HG03558 (cell line): Measurements from ENCODE around the gene NCCRP1.

ENCODE experiments used
- ATAC-seq: cut with Tn5 transposase; IDR thresholded peaks from one replicate; pipeline ENCODE4 v1.9.1; 2021; ENCODE audit warnings: moderate number of reproducible peaks; ENCODE audit not compliant: unreplicated experiment; ENCODE audit errors: extremely low read depth

NCCRP1 gene

DNA sequence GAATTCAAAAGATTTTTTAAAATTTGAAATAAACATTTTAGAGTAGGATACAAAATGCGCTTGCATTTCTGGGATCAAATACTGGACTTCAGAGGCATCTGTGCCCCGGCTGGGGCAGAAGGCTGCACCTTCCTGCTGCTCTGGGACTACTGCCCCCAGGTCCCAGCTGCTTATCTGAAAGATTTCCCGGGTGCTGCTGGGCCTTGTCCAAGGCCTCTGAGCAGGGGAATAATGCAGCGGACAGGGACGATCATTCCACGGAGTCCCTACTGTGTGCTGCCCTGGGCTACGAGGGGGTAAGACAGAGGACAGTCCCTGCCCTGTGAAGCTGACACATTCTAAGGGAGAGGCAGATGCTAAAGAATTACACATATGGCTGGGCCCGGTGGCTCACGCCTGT, 33.1 kb upstream of the NCCRP1 start:
- no peak for ATAC-seq

DNA sequence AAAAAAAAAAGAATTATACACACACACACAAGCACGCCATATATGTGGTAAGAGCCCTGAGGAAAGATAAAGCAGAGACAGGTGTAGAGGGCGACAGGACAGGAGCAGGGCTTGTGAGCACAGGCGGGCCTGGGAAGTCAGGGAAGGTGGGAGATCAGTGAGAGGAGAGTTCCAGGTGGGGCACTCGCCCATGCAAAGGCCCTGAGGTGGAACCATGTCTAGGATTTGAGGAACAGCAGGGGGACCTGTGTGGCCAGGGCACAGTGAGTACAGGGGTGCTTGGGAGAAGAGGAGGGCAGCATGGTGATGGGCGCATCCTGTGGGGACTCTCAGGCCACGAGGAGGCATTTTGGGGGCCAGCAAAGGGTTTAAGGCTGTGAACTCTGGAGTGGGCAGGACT, 32.5 kb upstream of the NCCRP1 start:
- no peak for ATAC-seq

DNA sequence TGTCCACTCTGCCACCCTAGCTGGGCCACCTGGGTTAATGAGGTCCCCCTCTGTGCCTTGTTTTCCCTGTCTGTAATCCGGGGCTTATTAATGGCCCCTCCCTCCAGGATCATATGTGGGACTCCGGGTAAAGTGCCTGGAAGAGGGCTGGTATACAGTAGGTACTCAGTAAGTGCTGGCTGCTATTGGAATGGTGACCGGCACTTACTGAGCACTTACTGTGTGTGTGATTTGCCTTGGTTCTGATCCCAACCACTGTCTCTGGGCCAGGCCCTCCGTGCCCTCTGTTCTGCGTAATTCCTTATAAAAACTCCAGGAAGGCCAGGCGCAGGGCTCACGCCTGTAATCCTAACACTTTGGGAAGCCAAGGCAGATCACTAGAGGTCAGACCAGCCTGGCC, 30.9 kb upstream of the NCCRP1 start:
- ATAC-seq = no peak

DNA sequence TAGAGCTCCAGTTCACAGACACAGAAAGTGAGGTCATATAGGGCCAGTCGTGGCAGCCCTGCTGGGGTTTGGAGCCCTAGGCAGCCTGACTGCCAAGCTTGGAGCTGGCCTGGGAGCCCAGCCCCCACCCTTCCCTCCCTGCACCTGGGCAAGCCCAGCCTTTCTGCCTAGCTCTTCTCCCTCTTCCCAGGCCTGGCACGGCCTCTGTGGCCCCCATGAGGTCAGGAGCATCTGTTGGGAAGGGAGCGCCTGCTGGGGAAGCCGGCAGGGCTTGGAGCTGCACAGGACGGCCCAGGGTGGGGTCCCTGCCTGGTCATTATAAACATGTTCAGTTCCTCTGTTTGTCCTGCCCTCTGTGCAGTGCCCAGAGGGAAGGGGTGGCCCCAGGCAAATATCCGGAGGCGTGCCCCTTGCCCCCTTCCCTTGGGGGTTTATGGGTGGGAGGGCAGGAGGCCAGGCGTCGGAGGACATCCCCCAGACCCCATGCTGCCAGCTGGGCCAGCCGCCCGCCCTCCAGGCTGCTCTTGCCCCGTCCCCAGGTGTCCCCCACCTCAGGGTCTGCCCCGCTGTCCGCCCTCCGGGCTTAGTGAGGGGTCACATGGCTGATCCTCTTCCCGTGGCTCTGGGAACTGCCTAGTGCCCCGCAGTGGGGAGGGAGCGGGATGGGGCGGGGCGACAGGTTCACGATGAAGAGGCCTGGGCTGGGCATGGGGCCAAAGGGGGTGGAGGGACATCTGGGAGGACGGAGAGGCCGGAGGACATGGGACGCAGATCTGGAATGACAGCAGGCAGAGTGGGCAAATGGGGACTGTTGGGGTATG, 30.0 kb upstream of the NCCRP1 start:
- ATAC-seq = no peak

DNA sequence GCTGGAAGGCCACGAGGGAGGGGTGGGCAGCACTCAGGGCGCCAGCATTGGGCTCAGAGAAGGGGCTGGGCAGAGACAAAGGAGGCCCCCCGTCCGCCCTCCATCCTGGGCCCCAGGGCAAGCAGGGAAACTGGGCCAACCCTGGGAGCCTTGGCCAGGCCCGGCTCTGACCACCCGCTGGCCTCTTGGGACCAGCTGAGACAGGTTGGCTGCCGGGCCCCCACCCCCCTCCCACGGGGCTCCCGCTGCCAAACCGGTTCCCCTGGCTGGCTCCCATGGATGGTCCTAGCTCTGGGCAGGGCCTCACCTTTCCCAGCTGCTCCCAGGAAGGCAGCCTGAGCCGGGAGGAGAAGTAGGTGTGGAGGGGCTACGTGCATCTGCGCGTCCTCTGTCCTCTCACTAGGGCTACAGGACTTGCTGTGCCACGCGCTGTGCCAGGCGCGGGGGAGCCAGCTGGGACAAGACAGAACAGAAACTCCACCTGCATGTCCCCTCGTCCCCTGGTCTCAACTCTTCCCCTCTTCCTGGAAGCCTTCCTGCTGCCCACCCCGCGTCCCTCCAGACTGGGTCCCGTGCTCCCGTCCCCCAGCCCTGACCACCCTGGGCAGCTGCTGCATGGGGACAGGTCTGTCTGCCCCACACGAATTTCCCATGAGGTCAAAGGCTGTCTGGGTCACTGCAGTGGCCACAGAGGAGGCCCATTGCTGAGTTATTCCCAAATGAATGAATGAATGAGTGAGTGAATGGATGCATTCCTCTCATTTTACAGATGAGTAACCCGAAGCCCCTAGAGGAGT, 29.1 kb upstream of the NCCRP1 start:
- no peak for ATAC-seq

DNA sequence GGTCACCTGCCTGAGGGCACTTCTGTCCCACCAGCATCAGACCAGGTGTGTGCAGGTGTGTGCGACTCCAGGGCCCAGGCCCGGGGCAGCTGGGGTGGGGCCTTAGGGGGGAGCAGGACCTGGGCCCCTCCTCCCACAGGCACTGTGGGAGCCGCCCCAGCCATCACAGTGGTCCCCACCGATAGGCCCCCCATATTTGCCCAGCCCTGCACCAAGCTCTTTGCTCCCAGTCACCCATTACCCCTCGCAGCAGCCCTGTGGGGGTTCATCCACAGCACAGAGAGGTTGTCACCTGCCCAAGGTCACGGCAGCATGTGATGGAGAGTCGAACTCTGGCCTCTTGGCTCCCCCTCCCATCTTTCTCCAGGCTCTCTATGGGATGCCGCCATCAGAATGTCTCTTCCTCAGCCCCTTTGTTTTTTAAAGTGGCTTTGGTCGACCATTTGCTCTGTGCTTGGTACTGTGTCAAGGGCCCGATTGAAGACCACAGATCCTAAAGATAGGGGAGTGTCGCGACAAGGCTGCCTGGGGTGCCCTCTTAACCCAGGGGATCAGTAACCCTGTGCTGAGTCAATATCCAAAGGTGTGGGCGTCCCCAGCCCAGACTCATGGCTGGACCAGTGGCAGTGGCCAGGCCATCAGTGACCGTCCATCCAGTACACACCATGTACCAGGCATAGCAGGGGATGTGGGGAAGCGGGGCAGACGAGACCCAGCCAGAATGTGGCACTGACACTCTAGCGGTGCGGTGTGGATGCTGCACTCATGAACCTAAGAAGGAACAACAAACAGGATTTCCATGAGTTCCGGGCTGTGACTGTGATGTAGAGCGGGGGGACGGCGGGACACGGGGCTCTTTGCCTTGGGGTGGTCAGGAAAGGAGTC, 28.3 kb upstream of the NCCRP1 start:
- ATAC-seq = no peak

DNA sequence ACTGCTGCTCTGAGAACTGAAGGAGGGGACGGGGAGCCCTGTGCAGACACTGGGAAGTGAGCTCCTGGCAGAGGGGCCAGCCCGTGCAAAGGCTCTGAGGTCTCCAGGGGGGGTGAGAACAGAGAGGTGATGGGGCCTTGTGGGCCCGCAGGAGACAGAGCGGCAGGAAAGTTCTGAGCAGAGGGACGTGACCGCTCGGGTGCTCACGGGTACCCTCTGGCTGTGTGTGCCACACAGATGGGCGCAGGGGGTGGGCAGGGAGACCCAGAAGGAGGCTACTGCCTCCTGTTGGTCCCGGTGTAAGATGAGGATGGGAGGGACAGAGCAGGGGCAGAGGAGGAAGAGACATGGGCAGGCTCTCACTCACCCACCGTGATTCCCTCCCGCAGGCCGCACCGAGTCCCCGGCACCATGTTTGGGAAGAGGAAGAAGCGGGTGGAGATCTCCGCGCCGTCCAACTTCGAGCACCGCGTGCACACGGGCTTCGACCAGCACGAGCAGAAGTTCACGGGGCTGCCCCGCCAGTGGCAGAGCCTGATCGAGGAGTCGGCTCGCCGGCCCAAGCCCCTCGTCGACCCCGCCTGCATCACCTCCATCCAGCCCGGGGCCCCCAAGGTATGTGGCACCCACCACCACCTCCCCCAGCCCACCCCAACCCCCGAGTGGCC, 27.5 kb upstream of the NCCRP1 start:
- ATAC-seq = no peak

DNA sequence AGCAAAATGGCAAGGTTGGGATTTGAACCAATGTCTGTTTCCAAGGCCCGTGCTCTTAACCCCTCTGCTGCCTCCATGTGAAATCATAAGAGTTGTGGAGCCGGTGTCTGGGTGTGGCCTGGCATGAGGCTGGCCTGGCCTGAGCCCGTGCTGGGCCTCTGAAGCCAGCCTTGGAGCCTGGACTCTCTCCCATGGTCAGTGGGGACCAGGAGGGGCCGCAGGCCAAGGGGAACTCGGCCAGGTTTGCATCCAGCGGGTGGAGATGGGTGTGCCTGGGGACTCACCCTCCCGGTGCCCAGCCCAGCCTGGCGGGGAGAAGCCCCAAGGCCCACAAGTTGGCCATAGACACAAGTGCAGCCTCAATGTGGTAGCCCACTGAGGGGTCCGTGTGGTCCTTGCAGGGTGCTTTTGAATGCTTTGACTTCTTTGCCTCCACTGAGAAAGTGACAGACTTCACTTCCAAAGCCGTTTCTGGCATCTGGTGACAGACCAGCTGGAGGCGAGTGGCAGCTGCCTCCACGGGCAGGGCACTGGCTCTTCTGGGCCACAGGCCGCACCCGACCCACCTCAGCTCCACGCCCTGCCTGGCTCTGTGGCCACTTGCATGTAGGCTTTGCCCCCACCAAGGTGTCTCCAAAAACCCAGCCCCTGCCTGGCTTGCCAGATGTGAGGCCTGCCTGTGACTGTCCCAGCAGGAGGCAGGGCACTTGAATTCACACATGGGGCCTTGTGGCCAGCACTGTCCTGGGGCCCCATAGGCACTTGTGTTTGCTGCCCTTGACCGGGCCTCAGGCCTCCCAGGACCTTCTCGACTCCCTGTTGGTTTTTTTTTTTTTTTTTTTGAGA, 26.2 kb upstream of the NCCRP1 start:
- no peak for ATAC-seq

DNA sequence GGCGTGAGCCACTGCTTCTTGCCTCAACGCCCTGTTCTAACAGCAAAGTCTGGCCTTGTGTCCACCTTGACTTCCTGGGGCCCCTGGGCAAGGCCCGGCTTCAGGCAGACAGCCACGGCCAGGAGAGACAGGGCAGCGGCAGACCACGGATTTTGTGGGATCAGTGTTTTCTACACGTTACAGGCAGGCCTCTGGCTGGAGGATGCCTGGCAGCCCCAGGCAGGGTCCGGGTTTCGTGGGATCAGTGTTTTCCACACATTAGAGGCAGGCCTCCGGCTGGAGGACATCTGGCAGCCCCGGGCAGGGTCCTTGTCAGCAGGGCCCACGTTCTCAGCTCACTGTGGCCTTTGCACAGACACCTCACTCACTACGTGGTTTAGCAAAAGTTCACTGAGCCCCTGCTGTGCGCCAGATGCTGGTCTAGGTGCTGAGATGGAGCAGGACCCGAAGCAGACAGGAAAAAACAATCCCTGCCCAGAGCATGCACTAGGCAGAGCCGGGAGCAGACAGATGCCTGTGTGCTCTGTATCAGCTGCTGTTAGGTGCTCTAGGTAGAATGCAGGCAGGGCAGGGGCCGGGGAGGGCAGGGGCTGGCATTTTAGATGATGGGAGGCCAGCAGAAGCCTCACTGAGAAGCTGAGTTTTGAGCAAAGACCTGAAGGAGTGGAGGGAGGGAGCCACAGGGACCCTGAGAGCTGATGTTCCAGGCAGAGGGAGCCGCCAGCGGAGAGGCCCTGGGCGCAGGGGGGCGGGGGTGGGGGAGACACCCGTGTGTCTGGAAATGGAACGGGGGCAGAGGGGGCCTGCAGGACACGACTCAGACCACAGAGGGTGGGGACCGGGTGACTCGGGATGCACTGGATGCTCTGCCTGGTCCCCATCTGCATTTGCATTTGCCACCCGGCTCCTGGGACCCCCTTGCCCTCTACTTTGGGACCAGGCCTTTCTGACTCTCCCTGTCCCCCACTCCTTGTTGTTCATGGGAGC, 25.0 kb upstream of the NCCRP1 start:
- no peak for ATAC-seq

DNA sequence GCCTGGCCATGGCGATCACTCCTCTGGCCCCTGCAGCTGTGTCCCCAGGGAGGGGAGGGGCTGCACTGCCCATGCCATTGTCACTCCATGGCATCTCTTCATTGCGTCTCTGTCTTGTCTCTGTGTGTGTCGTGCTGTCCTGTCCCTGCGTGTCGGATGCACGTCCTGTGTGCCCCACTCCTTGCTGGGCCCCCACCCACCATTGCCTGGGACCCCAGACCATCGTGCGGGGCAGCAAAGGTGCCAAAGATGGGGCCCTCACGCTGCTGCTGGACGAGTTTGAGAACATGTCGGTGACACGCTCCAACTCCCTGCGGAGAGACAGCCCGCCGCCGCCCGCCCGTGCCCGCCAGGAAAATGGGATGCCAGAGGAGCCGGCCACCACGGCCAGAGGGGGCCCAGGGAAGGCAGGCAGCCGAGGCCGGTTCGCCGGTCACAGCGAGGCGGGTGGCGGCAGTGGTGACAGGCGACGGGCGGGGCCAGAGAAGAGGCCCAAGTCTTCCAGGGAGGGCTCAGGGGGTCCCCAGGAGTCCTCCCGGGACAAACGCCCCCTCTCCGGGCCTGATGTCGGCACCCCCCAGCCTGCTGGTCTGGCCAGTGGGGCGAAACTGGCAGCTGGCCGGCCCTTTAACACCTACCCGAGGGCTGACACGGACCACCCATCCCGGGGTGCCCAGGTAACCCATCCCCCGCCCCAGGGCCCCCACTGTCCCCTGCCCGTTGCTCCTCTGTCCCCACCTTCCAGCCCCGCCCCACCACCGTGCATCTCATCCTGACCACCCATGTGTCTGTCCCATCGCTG, 23.9 kb upstream of the NCCRP1 start:
- ATAC-seq = no peak

DNA sequence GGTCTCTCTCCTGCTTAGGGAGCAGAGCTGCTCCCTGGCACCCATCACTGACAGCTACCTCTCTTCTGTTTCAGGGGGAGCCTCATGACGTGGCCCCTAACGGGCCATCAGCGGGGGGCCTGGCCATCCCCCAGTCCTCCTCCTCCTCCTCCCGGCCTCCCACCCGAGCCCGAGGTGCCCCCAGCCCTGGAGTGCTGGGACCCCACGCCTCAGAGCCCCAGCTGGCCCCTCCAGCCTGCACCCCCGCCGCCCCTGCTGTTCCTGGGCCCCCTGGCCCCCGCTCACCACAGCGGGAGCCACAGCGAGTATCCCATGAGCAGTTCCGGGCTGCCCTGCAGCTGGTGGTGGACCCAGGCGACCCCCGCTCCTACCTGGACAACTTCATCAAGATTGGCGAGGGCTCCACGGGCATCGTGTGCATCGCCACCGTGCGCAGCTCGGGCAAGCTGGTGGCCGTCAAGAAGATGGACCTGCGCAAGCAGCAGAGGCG, 23.2 kb upstream of the NCCRP1 start:
- ATAC-seq = no peak

DNA sequence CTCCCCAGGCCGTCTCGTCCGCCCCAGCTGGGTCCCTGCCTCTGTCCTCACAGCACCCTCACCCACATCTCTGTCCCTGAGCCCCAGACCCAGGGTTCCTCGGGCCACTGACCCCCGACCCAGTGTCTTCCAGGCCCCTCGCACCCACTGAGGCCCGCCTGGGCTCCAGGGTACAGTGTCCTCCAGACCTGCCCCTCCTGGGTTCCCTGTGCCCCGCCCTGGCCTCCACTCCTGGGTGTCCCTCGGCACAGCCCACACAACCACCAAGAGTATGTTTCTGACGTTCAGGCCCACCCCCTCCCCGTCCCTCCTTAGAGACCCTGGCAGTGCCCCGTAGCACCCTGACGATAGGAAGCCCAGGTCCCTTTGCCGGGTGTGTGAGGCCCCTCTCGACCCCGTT, 22.6 kb upstream of the NCCRP1 start:
- no peak for ATAC-seq

DNA sequence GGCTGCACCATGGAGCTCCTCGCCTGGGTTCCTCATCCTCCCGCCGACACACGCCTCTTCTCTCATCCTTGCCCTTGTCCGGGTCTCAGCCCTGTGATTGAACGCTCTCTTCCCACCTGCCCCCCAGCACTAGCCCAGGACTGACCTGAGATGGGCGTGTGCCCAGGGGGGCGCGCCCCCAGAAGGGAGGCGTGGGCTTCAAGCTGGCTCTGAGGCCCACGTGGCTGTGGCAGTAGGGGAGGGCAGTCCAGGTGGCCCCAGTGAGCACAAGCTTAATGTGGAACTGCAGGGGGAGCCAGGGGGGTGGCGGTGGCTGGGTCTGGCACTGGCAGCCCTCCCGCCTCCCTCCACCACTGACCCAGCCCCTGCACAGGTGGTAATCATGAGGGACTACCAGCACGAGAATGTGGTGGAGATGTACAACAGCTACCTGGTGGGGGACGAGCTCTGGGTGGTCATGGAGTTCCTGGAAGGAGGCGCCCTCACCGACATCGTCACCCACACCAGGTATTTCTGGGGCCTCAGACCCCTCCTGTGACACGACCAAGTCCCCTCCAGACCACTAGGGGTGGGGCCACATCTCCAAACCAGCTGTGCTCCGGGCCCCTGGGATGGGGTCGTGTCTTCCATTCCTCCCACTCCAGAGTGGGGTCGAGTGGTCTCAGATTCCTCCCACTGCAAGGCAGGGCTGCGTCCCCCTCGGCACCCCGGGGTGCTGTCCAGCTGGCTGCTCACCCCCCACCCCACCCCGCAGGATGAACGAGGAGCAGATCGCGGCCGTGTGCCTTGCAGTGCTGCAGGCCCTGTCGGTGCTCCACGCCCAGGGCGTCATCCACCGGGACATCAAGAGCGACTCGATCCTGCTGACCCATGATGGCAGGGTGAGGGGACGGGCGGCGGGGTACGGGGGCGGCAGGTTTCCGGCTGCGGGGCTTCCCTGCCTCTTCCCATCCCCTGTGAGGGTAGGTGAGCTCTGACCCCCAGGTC, 21.9 kb upstream of the NCCRP1 start:
- ATAC-seq = no peak

DNA sequence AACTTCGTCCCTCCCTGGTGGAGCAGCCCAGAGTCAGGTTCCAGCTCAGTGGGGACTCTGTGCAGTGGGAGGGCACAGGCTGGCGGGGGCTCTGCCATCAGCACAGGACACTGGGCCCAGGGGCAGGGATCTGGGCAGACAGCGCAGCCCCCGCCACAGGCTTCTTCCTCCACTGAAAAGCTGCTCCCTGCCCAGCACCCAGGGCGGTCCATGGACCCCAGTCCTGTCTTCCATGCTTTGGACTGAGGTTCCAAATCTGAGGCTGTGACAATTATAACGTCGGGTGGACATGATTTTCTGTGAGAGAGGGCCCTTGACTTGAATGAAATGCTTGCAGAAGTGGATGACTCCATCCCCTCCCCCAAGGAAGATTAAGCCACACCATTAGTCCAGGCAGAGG, 21.2 kb upstream of the NCCRP1 start:
- ATAC-seq = no peak

DNA sequence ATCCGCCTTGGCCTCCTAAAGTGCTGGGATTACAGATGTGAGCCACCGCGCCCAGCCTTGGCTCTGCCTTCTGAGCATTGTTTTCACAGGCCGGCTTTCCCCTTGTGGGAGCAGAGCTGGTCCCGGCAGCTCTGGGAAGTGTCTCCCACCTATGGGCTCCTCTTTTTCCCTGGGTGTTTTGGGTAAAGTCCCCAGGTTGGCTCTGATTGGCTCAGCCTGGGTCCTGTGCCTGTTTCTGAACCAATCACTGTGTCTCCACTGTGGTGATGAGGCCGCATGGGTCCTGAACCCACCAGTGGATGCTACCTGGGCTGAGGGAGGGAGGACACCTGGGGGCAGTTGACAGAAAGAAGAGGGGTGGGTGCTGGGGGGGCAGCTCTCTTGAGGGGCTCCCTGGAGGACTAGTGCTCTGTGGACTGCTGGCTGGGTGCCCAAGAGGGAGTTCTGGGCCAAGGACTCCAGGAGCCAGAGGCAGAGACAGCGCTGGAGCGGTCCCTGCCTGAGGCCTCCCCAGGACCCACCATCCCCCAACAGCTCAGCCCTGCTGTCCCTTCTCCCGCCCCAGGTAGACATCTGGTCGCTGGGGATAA, 19.6 kb upstream of the NCCRP1 start:
- no peak for ATAC-seq

DNA sequence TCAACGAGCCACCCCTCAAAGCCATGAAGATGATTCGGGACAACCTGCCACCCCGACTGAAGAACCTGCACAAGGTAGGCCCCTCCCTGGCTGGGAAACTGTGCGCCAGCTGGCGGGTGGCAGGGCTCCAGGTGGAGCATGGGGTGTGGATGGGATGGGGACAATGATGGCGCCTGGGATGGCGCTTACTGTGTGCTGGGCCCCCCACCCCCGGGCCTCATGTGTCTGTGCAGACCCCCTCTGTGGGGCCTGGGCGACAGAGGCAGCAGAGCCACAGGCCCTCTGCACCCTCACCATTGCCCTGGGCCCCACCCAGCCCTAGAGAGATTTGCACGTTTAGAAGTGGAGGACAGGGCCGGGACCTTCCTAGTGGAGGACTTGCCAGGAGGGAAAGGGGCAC, 19.0 kb upstream of the NCCRP1 start:
- ATAC-seq = no peak
